ENCODE results near the gene FGF11. TPM values are rescaled to one million over a fixed set of nuclear protein-coding genes. Genes with fewer than 3 reads are reported as not detected.

Gene FGF11
- total RNA-seq, 2 donors from 2014 or later: 0.68 TPM; not detected in 1

- Histone ChIP-seq H3K4me1 (ENCODE audit: control insufficient read depth in 1 of 2, low read depth in 2 of 2) (peaks cover 6 to 22% of the 10 kb centered on the region in 2 donors), H3K27ac (no peak overlapping the region), H3K36me3 (peaks cover 37% of the 10 kb centered on the region), H3K9me3 (no peaks in the 10 kb centered on the region), H3K4me3 (no peak overlapping the region), H3K27me3 (replicated peaks; ENCODE audit: insufficient read depth) (no peaks in the 10 kb centered on the region)
- ATAC-seq (ENCODE audit: insufficient number of reproducible peaks, low FRiP score, low read depth): no peak
- TF ChIP-seq, protein P1, sequence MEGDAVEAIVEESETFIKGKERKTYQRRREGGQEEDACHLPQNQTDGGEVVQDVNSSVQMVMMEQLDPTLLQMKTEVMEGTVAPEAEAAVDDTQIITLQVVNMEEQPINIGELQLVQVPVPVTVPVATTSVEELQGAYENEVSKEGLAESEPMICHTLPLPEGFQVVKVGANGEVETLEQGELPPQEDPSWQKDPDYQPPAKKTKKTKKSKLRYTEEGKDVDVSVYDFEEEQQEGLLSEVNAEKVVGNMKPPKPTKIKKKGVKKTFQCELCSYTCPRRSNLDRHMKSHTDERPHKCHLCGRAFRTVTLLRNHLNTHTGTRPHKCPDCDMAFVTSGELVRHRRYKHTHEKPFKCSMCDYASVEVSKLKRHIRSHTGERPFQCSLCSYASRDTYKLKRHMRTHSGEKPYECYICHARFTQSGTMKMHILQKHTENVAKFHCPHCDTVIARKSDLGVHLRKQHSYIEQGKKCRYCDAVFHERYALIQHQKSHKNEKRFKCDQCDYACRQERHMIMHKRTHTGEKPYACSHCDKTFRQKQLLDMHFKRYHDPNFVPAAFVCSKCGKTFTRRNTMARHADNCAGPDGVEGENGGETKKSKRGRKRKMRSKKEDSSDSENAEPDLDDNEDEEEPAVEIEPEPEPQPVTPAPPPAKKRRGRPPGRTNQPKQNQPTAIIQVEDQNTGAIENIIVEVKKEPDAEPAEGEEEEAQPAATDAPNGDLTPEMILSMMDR (IDR thresholded peaks at IDR 0.05): no peak
- no peak for DNase-seq (ENCODE audit: low spot score)
These were observed 24.1 kb downstream of the FGF11 start for GRCh38 chr17:7463372-7463846.

DNA sequence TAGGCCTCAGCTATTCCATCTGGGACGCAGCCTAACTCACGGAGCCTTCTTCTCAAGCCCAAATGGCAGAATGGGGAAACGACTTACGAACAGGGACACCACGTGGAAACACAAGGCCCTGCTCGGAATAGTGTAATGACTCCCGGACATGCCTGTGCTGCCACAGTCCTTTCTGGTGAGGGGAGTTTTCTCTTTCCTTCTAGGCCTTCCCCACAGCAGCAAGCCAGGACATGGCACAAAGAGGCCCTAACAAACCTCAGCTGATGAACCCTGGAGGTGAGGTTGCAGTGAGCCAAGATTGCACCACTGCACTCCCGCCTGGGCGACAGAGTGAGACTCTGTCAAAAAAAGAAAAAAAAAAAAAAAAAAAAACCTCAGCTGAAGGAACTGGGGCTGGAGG lies 24.8 kb downstream of the FGF11 start:
- no peak overlapping the region for H3K27ac ChIP-seq
- TF ChIP-seq, protein P1 (IDR thresholded peaks at IDR 0.05): no peak
- H3K27me3 ChIP-seq (replicated peaks; ENCODE audit: insufficient read depth): no peaks in the 10 kb centered on the region
- H3K36me3 ChIP-seq: peaks cover 37% of the 10 kb centered on the region
- H3K9me3 ChIP-seq: no peaks in the 10 kb centered on the region
- no peak for DNase-seq (ENCODE audit: low spot score)
- peaks cover 6 to 22% of the 10 kb centered on the region in 2 donors for H3K4me1 ChIP-seq (ENCODE audit: control insufficient read depth in 1 of 2, low read depth in 2 of 2)
- no peak overlapping the region for H3K4me3 ChIP-seq
- ATAC-seq (ENCODE audit: insufficient number of reproducible peaks, low FRiP score, low read depth): no peak

DNA sequence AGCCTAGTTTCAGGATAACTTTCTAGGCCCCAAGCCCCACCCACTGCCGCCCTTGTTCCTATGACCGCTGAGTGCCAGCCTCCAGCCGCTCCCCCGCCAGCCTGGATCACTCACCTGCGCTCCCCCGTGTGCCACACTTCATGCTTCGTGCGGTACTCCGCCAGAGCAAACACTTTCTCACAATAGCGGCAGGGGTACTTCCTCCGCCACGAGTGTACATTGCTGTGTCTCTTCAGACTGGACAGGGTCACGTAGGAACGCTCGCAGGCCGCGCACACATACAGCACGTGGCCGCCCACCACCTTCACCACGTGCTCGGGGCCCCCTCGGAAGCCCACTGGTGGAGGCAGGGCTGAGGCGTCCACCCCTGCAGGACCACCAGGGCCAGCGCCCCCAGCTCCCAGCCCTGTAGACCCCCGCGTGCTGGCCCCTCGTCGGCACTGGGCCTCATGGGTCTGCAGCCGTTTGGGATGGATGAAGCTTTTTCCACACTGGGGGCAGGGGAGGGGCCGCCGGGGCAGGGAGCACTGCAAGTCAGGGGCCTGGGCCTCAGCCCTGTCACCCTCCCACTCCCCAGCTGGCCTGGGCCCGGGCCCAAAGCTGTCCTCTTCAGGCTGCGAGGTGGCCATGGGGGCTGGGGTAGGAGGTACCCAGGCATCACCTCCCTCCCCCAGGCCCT lies 26.4 kb downstream of the FGF11 start:
- H3K4me3 ChIP-seq: no peak overlapping the region
- DNase-seq (ENCODE audit: low spot score) (no peak), ATAC-seq (ENCODE audit: insufficient number of reproducible peaks, low FRiP score, low read depth) (no peak)
- H3K4me1 ChIP-seq (ENCODE audit: control insufficient read depth in 1 of 2, low read depth in 2 of 2): peaks cover 6 to 32% of the 10 kb centered on the region in 2 donors
- H3K36me3 ChIP-seq: peaks cover 37% of the 10 kb centered on the region
- no peaks in the 10 kb centered on the region for H3K27me3 ChIP-seq (replicated peaks; ENCODE audit: insufficient read depth)
- H3K9me3 ChIP-seq: no peaks in the 10 kb centered on the region
- TF ChIP-seq, protein P1 (IDR thresholded peaks at IDR 0.05): no peak
- no peak overlapping the region for H3K27ac ChIP-seq

DNA sequence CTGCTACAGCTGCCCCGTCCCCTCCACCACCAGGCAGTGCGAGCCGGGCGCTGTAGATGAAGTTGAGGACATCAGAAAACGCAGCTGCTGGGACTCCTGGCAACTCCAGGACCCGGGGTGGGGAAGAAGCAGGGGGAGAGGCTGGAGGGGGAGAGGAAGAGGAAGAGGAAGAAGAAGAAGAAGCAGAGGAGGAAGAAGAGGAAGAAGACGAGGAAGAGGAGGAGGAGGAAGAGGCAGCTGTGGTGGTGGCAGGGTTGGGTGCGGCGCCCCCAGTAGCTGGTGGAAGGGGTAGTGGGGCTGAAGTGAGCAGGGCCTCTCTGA lies 27.0 kb downstream of the FGF11 start:
- no peaks in the 10 kb centered on the region for H3K9me3 ChIP-seq
- no peak for ATAC-seq (ENCODE audit: insufficient number of reproducible peaks, low FRiP score, low read depth)
- TF ChIP-seq, protein P1 (IDR thresholded peaks at IDR 0.05): no peak
- no peak overlapping the region for H3K4me3 ChIP-seq
- no peak for DNase-seq (ENCODE audit: low spot score)
- peaks cover 33% of the 10 kb centered on the region for H3K36me3 ChIP-seq
- peaks cover 8 to 34% of the 10 kb centered on the region in 2 donors for H3K4me1 ChIP-seq (ENCODE audit: control insufficient read depth in 1 of 2, low read depth in 2 of 2)
- no peaks in the 10 kb centered on the region for H3K27me3 ChIP-seq (replicated peaks; ENCODE audit: insufficient read depth)
- peak overlapping the region in 1 of 2 donors; percentile 13 for H3K27ac ChIP-seq

- H3K27me3 ChIP-seq (replicated peaks; ENCODE audit: insufficient read depth): no peaks in the 10 kb centered on the region
- H3K27ac ChIP-seq: peak overlapping the region in 1 of 2 donors; percentile 13
- ATAC-seq (ENCODE audit: insufficient number of reproducible peaks, low FRiP score, low read depth) (no peak), DNase-seq (ENCODE audit: low spot score) (no peak)
- H3K36me3 ChIP-seq: peaks cover 30% of the 10 kb centered on the region
- peaks cover 8 to 37% of the 10 kb centered on the region in 2 donors for H3K4me1 ChIP-seq (ENCODE audit: control insufficient read depth in 1 of 2, low read depth in 2 of 2)
- TF ChIP-seq, protein P1 (IDR thresholded peaks at IDR 0.05): no peak
- no peaks in the 10 kb centered on the region for H3K9me3 ChIP-seq
- no peak overlapping the region for H3K4me3 ChIP-seq
These were observed 27.5 kb downstream of the FGF11 start for GRCh38 chr17:7466639-7467341.

All from thoracic aorta (tissue), 2 donors.